ENCODE data around the gene SLC37A4.
A peak's percentile ranks its signal among the peaks of the same experiment; 100 is the strongest.
"Not testable (repeated sequence)": the region's sequence is repeated elsewhere in the genome, so short reads cannot be mapped to it uniquely, and the experiment has no call there.

Gene SLC37A4

DNA sequence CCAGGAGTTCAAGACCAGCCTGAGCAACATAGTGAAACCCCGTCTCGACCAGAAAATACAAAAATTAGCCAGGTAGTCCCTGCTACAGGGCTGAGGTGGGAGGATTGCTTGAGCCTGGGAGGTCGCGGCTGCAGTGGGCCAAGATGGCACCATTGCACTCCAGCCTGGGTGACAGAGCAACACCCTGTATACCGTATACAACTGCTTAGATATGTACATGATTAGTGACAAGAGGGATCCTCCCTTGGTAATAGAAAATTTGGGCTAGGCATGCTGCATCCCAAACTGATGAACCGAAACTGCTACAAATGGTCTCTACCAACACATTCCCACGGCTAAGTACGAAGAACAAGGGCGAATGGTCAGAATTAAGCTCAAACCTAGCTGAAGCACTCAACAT is 12.2 kb upstream of the SLC37A4 start:
- peaks cover 19% of the 10 kb centered on the region for H3K36me3 ChIP-seq (ENCODE audit: control insufficient read depth, insufficient read depth, low read length)
- no peaks in the 10 kb centered on the region for H3K27me3 ChIP-seq (ENCODE audit: control insufficient read depth, insufficient read depth, low read length, poor library complexity, severe bottlenecking)
- no peak overlapping the region for H3K27ac ChIP-seq (ENCODE audit: insufficient read depth, low read depth, low read length, poor library complexity, severe bottlenecking)
- WGBS, 2 experiments, result 89 to 90% methylated on average over 9 of the region's 9 CpGs
- H3K4me3 ChIP-seq (ENCODE audit: insufficient read depth, low read depth, low read length), result no peak overlapping the region
- peaks cover 5% of the 10 kb centered on the region for H3K4me1 ChIP-seq (ENCODE audit: control insufficient read depth, insufficient read depth, low read length)
- H3K9me3 ChIP-seq (ENCODE audit: control insufficient read depth, low read length), result no peaks in the 10 kb centered on the region

DNA sequence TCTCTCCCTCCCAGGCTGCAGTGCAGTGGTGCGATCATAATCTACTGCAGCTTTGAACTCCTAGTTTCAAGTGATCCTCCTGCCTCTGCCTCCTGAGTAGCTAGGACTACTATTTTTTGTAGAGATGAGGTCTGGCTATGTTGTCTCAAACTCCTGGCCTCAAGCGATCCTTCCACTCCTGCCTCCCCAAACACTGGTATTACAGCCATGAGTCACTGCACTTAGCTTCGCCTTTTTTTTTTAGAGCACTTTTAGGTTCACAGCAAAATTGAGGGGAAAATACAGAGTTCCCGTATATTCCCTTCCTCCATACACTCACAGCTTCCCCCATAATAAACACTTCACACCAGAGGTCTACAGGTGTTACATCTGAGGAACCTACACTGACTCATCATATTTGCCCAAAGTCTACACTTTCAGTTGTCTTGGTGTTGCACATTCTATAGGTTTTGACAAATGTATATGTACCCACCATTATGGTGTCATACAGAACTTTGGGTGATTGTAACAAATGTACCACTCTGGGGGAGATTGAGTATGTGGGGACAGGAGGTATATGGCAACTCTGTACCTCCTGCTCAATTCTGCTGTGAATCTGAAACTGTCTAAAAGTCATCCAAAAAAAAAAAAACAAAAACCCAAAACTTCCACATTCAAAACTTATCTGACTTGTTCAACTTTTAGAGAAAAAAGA is 11.3 kb upstream of the SLC37A4 start:
- WGBS, 2 experiments, result 92 to 95% methylated on average over 4 of the region's 4 CpGs
- Histone ChIP-seq H3K27ac (ENCODE audit: insufficient read depth, low read depth, low read length, poor library complexity, severe bottlenecking) (no peak overlapping the region), H3K36me3 (ENCODE audit: control insufficient read depth, insufficient read depth, low read length) (peaks cover 11% of the 10 kb centered on the region), H3K9me3 (ENCODE audit: control insufficient read depth, low read length) (no peaks in the 10 kb centered on the region), H3K4me1 (ENCODE audit: control insufficient read depth, insufficient read depth, low read length) (peaks cover 5% of the 10 kb centered on the region), H3K27me3 (ENCODE audit: control insufficient read depth, insufficient read depth, low read length, poor library complexity, severe bottlenecking) (no peaks in the 10 kb centered on the region), H3K4me3 (ENCODE audit: insufficient read depth, low read depth, low read length) (no peak overlapping the region)

DNA sequence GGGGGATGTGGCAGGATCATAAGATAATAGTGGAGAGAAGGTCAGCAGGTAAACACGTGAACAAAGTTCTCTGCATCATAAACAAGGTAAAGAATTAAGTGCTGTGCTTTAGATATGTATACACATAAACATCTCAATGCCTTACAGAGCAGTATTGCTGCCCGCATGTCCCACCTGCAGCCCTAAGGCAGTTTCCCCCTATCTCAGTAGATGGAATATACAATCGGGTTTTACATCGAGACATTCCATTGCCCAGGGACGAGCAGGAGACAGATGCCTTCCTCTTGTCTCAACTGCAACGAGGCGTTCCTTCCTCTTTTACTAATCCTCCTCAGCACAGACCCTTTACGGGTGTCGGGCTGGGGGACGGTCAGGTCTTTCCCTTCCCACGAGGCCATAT is 8.8 kb upstream of the SLC37A4 start:
- H3K36me3 ChIP-seq (ENCODE audit: control insufficient read depth, insufficient read depth, low read length); H3K4me1 ChIP-seq (ENCODE audit: control insufficient read depth, insufficient read depth, low read length); H3K9me3 ChIP-seq (ENCODE audit: control insufficient read depth, low read length); H3K27me3 ChIP-seq (ENCODE audit: control insufficient read depth, insufficient read depth, low read length, poor library complexity, severe bottlenecking); H3K4me3 ChIP-seq (ENCODE audit: insufficient read depth, low read depth, low read length); H3K27ac ChIP-seq (ENCODE audit: insufficient read depth, low read depth, low read length, poor library complexity, severe bottlenecking): not testable (repeated sequence)
- 51 to 62% methylated on average over 8 to 11 of the region's 11 CpGs for WGBS, 2 experiments

DNA sequence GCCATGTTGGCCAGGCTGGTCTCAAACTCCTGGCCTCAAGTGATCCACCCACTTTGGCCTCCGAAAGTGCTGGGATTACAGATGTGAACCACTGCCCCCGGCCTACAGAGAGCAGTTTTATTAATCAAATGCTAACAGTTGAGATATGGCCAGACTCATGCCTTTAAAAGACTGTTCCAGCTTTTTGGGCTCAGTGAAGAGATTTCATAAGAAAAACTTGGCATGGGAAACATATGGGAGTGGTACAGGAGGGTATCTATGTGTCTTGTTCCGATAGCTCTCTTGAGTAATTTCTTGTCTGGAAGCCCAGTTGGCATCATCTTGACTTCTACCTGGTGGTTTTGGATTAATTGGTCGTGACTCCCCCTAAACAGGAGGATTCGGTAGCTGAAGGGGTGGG is 8.2 kb upstream of the SLC37A4 start:
- H3K4me1 ChIP-seq (ENCODE audit: control insufficient read depth, insufficient read depth, low read length), result peaks cover 5% of the 10 kb centered on the region
- 91 to 94% methylated on average over 5 of the region's 5 CpGs for WGBS, 2 experiments
- H3K36me3 ChIP-seq (ENCODE audit: control insufficient read depth, insufficient read depth, low read length), result no peaks in the 10 kb centered on the region
- H3K9me3 ChIP-seq (ENCODE audit: control insufficient read depth, low read length), result no peaks in the 10 kb centered on the region
- H3K27me3 ChIP-seq (ENCODE audit: control insufficient read depth, insufficient read depth, low read length, poor library complexity, severe bottlenecking), result no peaks in the 10 kb centered on the region
- H3K4me3 ChIP-seq (ENCODE audit: insufficient read depth, low read depth, low read length), result no peak overlapping the region
- H3K27ac ChIP-seq (ENCODE audit: insufficient read depth, low read depth, low read length, poor library complexity, severe bottlenecking), result no peak overlapping the region

DNA sequence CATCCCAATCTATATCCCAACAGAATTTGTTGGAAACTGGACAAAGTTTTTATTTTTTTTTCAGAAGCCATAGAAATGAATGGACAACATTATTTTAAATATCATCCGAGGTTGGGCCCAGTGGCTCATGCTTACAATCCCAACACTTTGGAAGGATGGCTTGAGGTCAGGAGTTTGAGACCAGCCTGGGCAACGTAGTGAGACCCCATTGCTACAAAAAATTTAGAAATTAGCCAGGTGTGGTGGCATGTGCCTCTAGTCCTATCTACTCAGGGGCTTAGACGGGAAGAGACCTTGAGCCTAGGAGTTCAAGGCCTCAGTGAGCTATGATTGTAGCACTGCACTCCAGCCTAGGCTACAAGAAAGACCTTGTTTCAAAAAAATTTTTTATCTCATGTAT is 4.1 kb upstream of the SLC37A4 start:
- Histone ChIP-seq H3K4me1 (ENCODE audit: control insufficient read depth, insufficient read depth, low read length) (peaks cover 6% of the 10 kb centered on the region), H3K36me3 (ENCODE audit: control insufficient read depth, insufficient read depth, low read length) (no peaks in the 10 kb centered on the region), H3K27me3 (ENCODE audit: control insufficient read depth, insufficient read depth, low read length, poor library complexity, severe bottlenecking) (no peaks in the 10 kb centered on the region), H3K27ac (ENCODE audit: insufficient read depth, low read depth, low read length, poor library complexity, severe bottlenecking) (no peak overlapping the region), H3K9me3 (ENCODE audit: control insufficient read depth, low read length) (no peaks in the 10 kb centered on the region), H3K4me3 (ENCODE audit: insufficient read depth, low read depth, low read length) (no peak overlapping the region)
- WGBS, 2 experiments, result 85 to 91% methylated on average over 3 of the region's 3 CpGs

DNA sequence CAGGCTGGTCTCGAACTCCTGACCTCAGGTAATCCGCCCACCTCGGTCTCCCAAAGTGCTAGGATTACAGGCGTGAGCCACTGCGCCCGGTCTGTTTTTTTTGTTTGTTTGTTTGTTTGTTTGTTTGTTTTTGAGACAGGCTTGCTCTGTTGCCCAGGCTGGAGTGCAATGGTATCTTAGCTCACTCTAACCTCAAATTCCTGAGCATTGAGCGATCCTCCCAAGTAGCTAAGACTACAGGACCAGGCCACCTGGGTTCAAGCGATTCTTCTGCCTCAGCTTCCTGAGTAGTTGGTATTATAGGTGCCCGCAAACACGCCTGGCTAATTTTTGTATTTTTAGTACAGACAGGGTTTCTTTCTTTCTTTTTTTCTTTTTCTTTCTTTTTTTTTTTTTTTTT is 2.7 kb upstream of the SLC37A4 start:
- WGBS, 2 experiments, result 89 to 94% methylated on average over 8 to 10 of the region's 10 CpGs
- H3K9me3 ChIP-seq (ENCODE audit: control insufficient read depth, low read length); H3K36me3 ChIP-seq (ENCODE audit: control insufficient read depth, insufficient read depth, low read length); H3K27me3 ChIP-seq (ENCODE audit: control insufficient read depth, insufficient read depth, low read length, poor library complexity, severe bottlenecking); H3K4me3 ChIP-seq (ENCODE audit: insufficient read depth, low read depth, low read length); H3K27ac ChIP-seq (ENCODE audit: insufficient read depth, low read depth, low read length, poor library complexity, severe bottlenecking): not testable (repeated sequence)
- peaks cover 15% of the 10 kb centered on the region for H3K4me1 ChIP-seq (ENCODE audit: control insufficient read depth, insufficient read depth, low read length)

DNA sequence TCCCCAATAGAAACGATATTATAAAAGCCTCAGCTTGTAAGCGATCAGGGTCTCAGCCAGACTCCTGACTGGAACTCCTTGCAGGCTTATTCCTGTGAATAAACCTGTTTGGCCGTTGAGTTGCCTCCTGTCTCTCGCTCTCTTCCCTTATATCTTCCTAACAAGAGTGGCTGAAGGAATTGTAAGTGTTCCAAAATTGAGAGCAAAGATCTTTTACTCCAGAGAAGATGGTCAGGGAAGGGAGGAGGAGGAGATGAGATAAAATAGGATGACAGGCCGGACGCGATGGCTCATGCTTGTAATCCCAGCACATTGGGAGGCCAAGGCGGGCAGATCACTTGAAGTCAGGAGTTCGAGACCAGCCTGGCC is 1.2 kb upstream of the SLC37A4 start:
- Histone ChIP-seq H3K36me3 (ENCODE audit: control insufficient read depth, insufficient read depth, low read length) (peaks cover 8% of the 10 kb centered on the region), H3K27ac (ENCODE audit: insufficient read depth, low read depth, low read length, poor library complexity, severe bottlenecking) (no peak overlapping the region), H3K4me1 (ENCODE audit: control insufficient read depth, insufficient read depth, low read length) (peaks cover 16% of the 10 kb centered on the region), H3K27me3 (ENCODE audit: control insufficient read depth, insufficient read depth, low read length, poor library complexity, severe bottlenecking) (no peaks in the 10 kb centered on the region), H3K4me3 (ENCODE audit: insufficient read depth, low read depth, low read length) (no peak overlapping the region), H3K9me3 (ENCODE audit: control insufficient read depth, low read length) (no peaks in the 10 kb centered on the region)
- WGBS, 2 experiments, result 89 to 93% methylated on average over 9 of the region's 9 CpGs

DNA sequence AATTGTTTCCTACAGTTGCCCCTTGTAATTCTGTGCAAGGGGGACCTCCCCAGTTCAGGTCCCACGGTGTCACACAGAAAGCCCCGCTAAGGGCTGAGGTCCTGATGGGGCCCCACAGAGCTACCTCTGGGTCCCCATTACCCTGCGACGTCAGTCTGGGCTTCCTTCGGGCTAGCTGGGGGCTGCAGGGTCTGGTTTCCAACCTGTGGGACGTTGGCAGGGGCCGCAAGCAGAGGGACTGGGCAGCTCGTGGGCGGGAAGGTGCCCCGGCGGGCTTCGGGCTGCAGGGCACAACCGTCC is 698 bp downstream of the SLC37A4 start:
- 2% methylated on average over 13 of the region's 13 CpGs for WGBS, 2 experiments
- Histone ChIP-seq H3K4me3 (ENCODE audit: insufficient read depth, low read depth, low read length) (peak overlapping the region; percentile 60), H3K27ac (ENCODE audit: insufficient read depth, low read depth, low read length, poor library complexity, severe bottlenecking) (no peak overlapping the region), H3K36me3 (ENCODE audit: control insufficient read depth, insufficient read depth, low read length) (peaks cover 8% of the 10 kb centered on the region), H3K27me3 (ENCODE audit: control insufficient read depth, insufficient read depth, low read length, poor library complexity, severe bottlenecking) (no peaks in the 10 kb centered on the region), H3K9me3 (ENCODE audit: control insufficient read depth, low read length) (no peaks in the 10 kb centered on the region), H3K4me1 (ENCODE audit: control insufficient read depth, insufficient read depth, low read length) (peaks cover 16% of the 10 kb centered on the region)

DNA sequence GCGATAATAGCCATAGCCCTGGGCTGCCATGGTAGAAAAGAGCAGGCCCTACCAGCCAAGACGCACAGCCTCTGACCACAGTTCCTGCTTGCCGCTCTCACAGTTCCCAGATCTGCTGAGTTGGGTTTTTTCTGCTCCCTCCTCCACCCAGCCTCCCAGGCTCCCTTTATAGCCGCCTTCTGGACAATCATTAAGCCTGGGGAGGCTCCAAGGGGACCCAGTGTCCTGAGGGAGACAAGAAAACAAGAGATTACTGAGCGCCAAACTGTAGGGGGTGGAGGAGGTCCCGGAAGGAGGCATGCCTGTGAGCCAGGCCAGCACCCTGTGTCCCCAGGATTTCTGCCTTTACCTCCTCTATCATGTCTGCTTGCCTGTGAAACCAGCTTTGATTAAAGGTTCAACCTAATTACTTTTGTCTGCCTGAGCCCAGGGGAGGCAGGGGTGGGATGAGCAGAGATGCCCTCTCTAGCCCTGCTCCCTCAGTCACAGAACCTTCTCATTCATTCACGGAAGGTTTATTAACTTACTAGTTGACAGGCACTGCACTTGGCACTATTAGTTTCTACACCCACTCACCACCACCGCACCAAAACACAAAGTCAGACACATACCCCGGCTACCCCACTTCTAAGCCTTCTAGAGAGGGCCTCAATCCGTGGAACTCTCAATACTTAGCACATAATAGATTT is 1.2 kb downstream of the SLC37A4 start:
- Histone ChIP-seq H3K4me3 (ENCODE audit: insufficient read depth, low read depth, low read length) (peak overlapping the region; percentile 60), H3K27me3 (ENCODE audit: control insufficient read depth, insufficient read depth, low read length, poor library complexity, severe bottlenecking) (no peaks in the 10 kb centered on the region), H3K36me3 (ENCODE audit: control insufficient read depth, insufficient read depth, low read length) (peaks cover 8% of the 10 kb centered on the region), H3K27ac (ENCODE audit: insufficient read depth, low read depth, low read length, poor library complexity, severe bottlenecking) (no peak overlapping the region), H3K9me3 (ENCODE audit: control insufficient read depth, low read length) (no peaks in the 10 kb centered on the region), H3K4me1 (ENCODE audit: control insufficient read depth, insufficient read depth, low read length) (peaks cover 16% of the 10 kb centered on the region)
- WGBS, 2 experiments, result 40% methylated on average over 10 of the region's 10 CpGs

DNA sequence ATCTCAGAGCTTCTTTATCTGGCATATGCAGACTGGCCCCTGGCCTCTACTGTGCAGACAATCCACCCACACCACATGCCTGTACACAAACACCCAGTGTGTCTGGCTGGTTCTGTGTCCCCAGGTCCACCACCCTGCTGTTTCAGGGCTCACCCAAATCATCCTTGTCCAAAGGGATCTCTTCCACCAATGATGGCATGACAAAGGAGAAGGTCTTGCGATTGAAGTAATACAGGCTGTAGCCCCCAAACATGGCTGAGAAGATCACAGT is 1.7 kb downstream of the SLC37A4 start:
- H3K36me3 ChIP-seq (ENCODE audit: control insufficient read depth, insufficient read depth, low read length), result peaks cover 8% of the 10 kb centered on the region
- WGBS, 2 experiments, result 93 to 97% methylated on average over 1 of the region's 1 CpG

More for the DNA sequence above, 1.7 kb downstream of the SLC37A4 start:
- no peaks in the 10 kb centered on the region for H3K9me3 ChIP-seq (ENCODE audit: control insufficient read depth, low read length)
- H3K4me1 ChIP-seq (ENCODE audit: control insufficient read depth, insufficient read depth, low read length), result peaks cover 16% of the 10 kb centered on the region
- H3K4me3 ChIP-seq (ENCODE audit: insufficient read depth, low read depth, low read length), result peak overlapping the region; percentile 60
- no peak overlapping the region for H3K27ac ChIP-seq (ENCODE audit: insufficient read depth, low read depth, low read length, poor library complexity, severe bottlenecking)
- H3K27me3 ChIP-seq (ENCODE audit: control insufficient read depth, insufficient read depth, low read length, poor library complexity, severe bottlenecking), result no peaks in the 10 kb centered on the region

All from ectodermal cell (in vitro differentiated cells).